HG02852 (cell line): ENCODE results near the gene YWHAG.
"Not testable (repeated sequence)": the region's sequence is repeated elsewhere in the genome, so short reads cannot be mapped to it uniquely, and the experiment has no call there.

Experiments used
- ATAC-seq: cut with Tn5 transposase; IDR thresholded peaks from one replicate; pipeline ENCODE4 v1.9.1; 2021; ENCODE audit warnings: mild to moderate bottlenecking, moderate library complexity; ENCODE audit not compliant: unreplicated experiment

Gene YWHAG

GRCh38 chr7:76351372-76351771 lies 7.4 kb downstream of the YWHAG start:
- no peak for ATAC-seq

GRCh38 chr7:76349313-76349885 lies 9.4 kb downstream of the YWHAG start:
- ATAC-seq, result no peak

GRCh38 chr7:76347710-76348109 lies 11.1 kb downstream of the YWHAG start:
- ATAC-seq, result no peak

GRCh38 chr7:76346778-76347177 lies 12.0 kb downstream of the YWHAG start:
- ATAC-seq, result no peak

GRCh38 chr7:76346097-76346496 lies 12.7 kb downstream of the YWHAG start:
- no peak for ATAC-seq

- ATAC-seq, result no peak
Measured at GRCh38 chr7:76343931-76344321, 14.9 kb downstream of the YWHAG start.

- no peak for ATAC-seq
Measured at GRCh38 chr7:76343294-76343930, 15.4 kb downstream of the YWHAG start.

- no peak for ATAC-seq
Measured at GRCh38 chr7:76342222-76342621, 16.6 kb downstream of the YWHAG start.

- ATAC-seq, result no peak
Measured at GRCh38 chr7:76340617-76341131, 18.1 kb downstream of the YWHAG start.

GRCh38 chr7:76338298-76339084 lies 20.3 kb downstream of the YWHAG start:
- no peak for ATAC-seq

GRCh38 chr7:76337147-76337546 lies 21.6 kb downstream of the YWHAG start:
- ATAC-seq, result no peak

- no peak for ATAC-seq
Measured at GRCh38 chr7:76336094-76336493, 22.7 kb downstream of the YWHAG start.

GRCh38 chr7:76335417-76335816 lies 23.4 kb downstream of the YWHAG start:
- not testable (repeated sequence) for ATAC-seq

- no peak for ATAC-seq
Measured at GRCh38 chr7:76334320-76334967, 24.3 kb downstream of the YWHAG start.

GRCh38 chr7:76333511-76334101 lies 25.2 kb downstream of the YWHAG start:
- no peak for ATAC-seq

GRCh38 chr7:76332078-76332477 lies 26.7 kb downstream of the YWHAG start:
- no peak for ATAC-seq

GRCh38 chr7:76330673-76331072 lies 28.1 kb downstream of the YWHAG start:
- no peak for ATAC-seq

GRCh38 chr7:76330261-76330660 lies 28.5 kb downstream of the YWHAG start:
- no peak for ATAC-seq

GRCh38 chr7:76329479-76329878 lies 29.3 kb downstream of the YWHAG start:
- ATAC-seq, result no peak

GRCh38 chr7:76328389-76328788 lies 30.4 kb downstream of the YWHAG start:
- no peak for ATAC-seq

GRCh38 chr7:76327610-76328009 lies 31.2 kb downstream of the YWHAG start:
- no peak for ATAC-seq
